Measurements from ENCODE around the gene MED26.
"Not testable (repeated sequence)": the region's sequence is repeated elsewhere in the genome, so short reads cannot be mapped to it uniquely, and the experiment has no call there.

MED26 gene

GRCh38 chr19:16571822-16572331, 56.1 kb downstream of the MED26 start:
- no peak for DNase-seq

GRCh38 chr19:16571283-16571682, 56.7 kb downstream of the MED26 start:
- DNase-seq, result no peak

GRCh38 chr19:16569609-16570320, 58.2 kb downstream of the MED26 start:
- no peak for DNase-seq

GRCh38 chr19:16566702-16567101, 61.3 kb downstream of the MED26 start:
- DNase-seq, result no peak

- peak; percentile 72 for DNase-seq
These were observed 61.8 kb downstream of the MED26 start for GRCh38 chr19:16566161-16566560.

- DNase-seq, result no peak
These were observed 63.2 kb downstream of the MED26 start for GRCh38 chr19:16564842-16565241.

GRCh38 chr19:16562608-16563025, 65.4 kb downstream of the MED26 start:
- no peak for DNase-seq

- no peak for DNase-seq
These were observed 66.6 kb downstream of the MED26 start for GRCh38 chr19:16561382-16561781.

GRCh38 chr19:16559780-16560276, 68.2 kb downstream of the MED26 start:
- DNase-seq, result no peak

GRCh38 chr19:16554776-16555175, 73.2 kb downstream of the MED26 start:
- DNase-seq, result no peak

- not testable (repeated sequence) for DNase-seq
These were observed 76.1 kb downstream of the MED26 start for GRCh38 chr19:16551902-16552301.

GRCh38 chr19:16548956-16549355, 79.0 kb downstream of the MED26 start:
- DNase-seq, result no peak

- DNase-seq, result no peak
These were observed 83.4 kb downstream of the MED26 start for GRCh38 chr19:16544473-16545231.

GRCh38 chr19:16543734-16544133, 84.3 kb downstream of the MED26 start:
- DNase-seq, result not testable (repeated sequence)

- DNase-seq, result no peak
These were observed 85.0 kb downstream of the MED26 start for GRCh38 chr19:16542910-16543472.

- peak; percentile 97 for DNase-seq
These were observed 85.7 kb downstream of the MED26 start, which contains the start of gene CHERP for GRCh38 chr19:16542045-16542909. CHERP (minus strand) TSS chr19:16542437; CDS start chr19:16542378, 59 bp downstream.

GRCh38 chr19:16541526-16542044, 86.4 kb downstream of the MED26 start:
- no peak for DNase-seq

GRCh38 chr19:16540948-16541347, 87.1 kb downstream of the MED26 start:
- DNase-seq, result no peak

- no peak for DNase-seq
These were observed 90.9 kb downstream of the MED26 start for GRCh38 chr19:16537111-16537510.

- DNase-seq, result no peak
These were observed 91.9 kb downstream of the MED26 start for GRCh38 chr19:16536130-16536529.

- no peak for DNase-seq
These were observed 92.6 kb downstream of the MED26 start for GRCh38 chr19:16535381-16535780.
